Neural progenitor cell (in vitro differentiated cells): ENCODE results near the gene NACAD. TPM values are rescaled to one million over a fixed set of nuclear protein-coding genes. Genes with fewer than 3 reads are reported as not detected.

ENCODE experiments used
- DNase-seq: peaks from one replicate; pipeline ENCODE4 v3.0.0-alpha.2; 2016; ENCODE audit warnings: low spot score
- H2AFZ ChIP-seq: fragments of 200-600 bp; sonication (generic); replicated peaks from 2 replicates; pipeline ENCODE4 v1.6.1; 2016; ENCODE audit warnings: antibody characterized with exemption
- H3F3A ChIP-seq: fragments of 200-600 bp; sonication (generic); 2 replicates; pipeline ENCODE4 v1.6.1; 2016; ENCODE audit warnings: antibody characterized with exemption, low read depth
- H3K27ac ChIP-seq: fragments of 200-600 bp; sonication (generic); 2 replicates; pipeline ENCODE4 v1.5.1; 2016; ENCODE audit warnings: mild to moderate bottlenecking
- H3K27me3 ChIP-seq: fragments of 200-600 bp; sonication (generic); 2 replicates; pipeline ENCODE4 v1.6.1; 2016; ENCODE audit warnings: mild to moderate bottlenecking, moderate library complexity
- H3K36me3 ChIP-seq: fragments of 200-600 bp; sonication (generic); 2 replicates; pipeline ENCODE4 v1.5.1; 2016
- H3K4me1 ChIP-seq: fragments of 200-600 bp; sonication (generic); 2 replicates; pipeline ENCODE4 v1.6.1; 2016; ENCODE audit warnings: mixed run types
- H3K4me2 ChIP-seq: fragments of 200-600 bp; sonication (generic); 2 replicates; pipeline ENCODE4 v1.6.1; 2016
- H3K4me3 ChIP-seq: fragments of 200-600 bp; sonication (generic); 2 replicates; pipeline ENCODE4 v1.5.1; 2016
- H3K79me2 ChIP-seq: fragments of 200-600 bp; sonication (generic); 2 replicates; pipeline ENCODE4 v1.6.1; 2016; ENCODE audit warnings: low read depth
- H3K9ac ChIP-seq: fragments of 200-600 bp; sonication (generic); 2 replicates; pipeline ENCODE4 v1.6.1; 2016
- H3K9me3 ChIP-seq: fragments of 200-600 bp; sonication (generic); 2 replicates; pipeline ENCODE4 v1.5.1; 2016; ENCODE audit warnings: low read depth
- H4K20me1 ChIP-seq: fragments of 200-600 bp; sonication (generic); 2 replicates; pipeline ENCODE4 v1.6.1; 2016; ENCODE audit warnings: low read depth
- H3K27ac Mint-ChIP-seq: 3 replicates; pipeline ENCODE4 v1.8.0; 2021; ENCODE audit warnings: mixed read lengths
- H3K27me3 Mint-ChIP-seq: 2 replicates; pipeline ENCODE4 v1.8.0; 2022; ENCODE audit warnings: low read depth, mild to moderate bottlenecking, inconsistent platforms, moderate library complexity, mixed read lengths; ENCODE audit not compliant: insufficient read depth
- H3K36me3 Mint-ChIP-seq: 3 replicates; pipeline ENCODE4 v1.8.0; 2021; ENCODE audit warnings: mixed read lengths
- H3K4me1 Mint-ChIP-seq: 3 replicates; pipeline ENCODE4 v1.8.0; 2021; ENCODE audit warnings: mixed read lengths
- H3K4me3 Mint-ChIP-seq: 3 replicates; pipeline ENCODE4 v1.8.0; 2021; ENCODE audit warnings: mild to moderate bottlenecking, moderate library complexity, mixed read lengths
- H3K9me3 Mint-ChIP-seq: 3 replicates; pipeline ENCODE4 v1.8.0; 2020; ENCODE audit warnings: mixed read lengths
- EZH2 ChIP-seq: fragments of 200-600 bp; sonication (generic); IDR thresholded peaks from 2 replicates; pipeline ENCODE4 v1.6.1; 2017; ENCODE audit warnings: antibody characterized with exemption, mild to moderate bottlenecking, moderate library complexity
- EZH2phosphoT487 ChIP-seq: fragments of 200-600 bp; sonication (generic); IDR thresholded peaks from 2 replicates; pipeline ENCODE4 v1.6.1; 2017; ENCODE audit warnings: antibody characterized with exemption
- total RNA-seq: library from RNA; depleted of rRNA; stranded (reverse); fragments of >200 nt; gene quantifications from 2 replicates; pipeline ENCODE4 v1.2.3, GENCODE V29; 2015; ENCODE audit warnings: low replicate concordance
- TF ChIP-seq, protein P1 (sequence below): fragments of 200-600 bp; sonication (generic); IDR thresholded peaks from 2 replicates; pipeline ENCODE4 v1.5.1; 2017; ENCODE audit warnings: antibody characterized with exemption, mild to moderate bottlenecking

Gene NACAD
- total RNA-seq, 1 donor from 2014 or later, result 0.39 TPM

DNA sequence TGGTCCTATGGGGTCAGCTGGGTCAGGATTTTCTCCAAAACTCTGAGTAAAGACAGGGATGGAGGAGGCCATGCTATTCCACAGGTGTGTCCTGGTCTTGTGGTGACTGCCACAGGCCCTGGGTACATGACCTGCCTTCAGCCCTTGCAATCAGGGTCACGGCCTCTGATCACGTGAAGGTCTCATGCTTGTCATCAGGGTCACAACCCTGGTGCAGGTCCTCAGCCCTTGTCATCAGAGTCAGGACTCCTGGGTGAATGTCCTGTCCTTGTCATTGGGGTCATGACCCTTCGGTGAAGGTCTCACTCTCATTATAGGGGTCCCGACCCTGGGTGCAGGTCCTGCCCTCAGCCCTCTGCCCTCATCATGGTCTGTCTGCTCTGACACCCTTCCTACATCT is 44.6 kb upstream of the NACAD start:
- Histone ChIP-seq H3K9ac (no peak overlapping the region), H4K20me1 (no peaks in the 10 kb centered on the region), H2AFZ (no peak overlapping the region), H3K4me2 (no peak overlapping the region), H3K4me3 (no peak overlapping the region), H3K9me3 (no peaks in the 10 kb centered on the region), H3K36me3 (no peaks in the 10 kb centered on the region), H3F3A (no peaks in the 10 kb centered on the region), H3K4me1 (no peaks in the 10 kb centered on the region), H3K27me3 (no peaks in the 10 kb centered on the region), H3K79me2 (no peaks in the 10 kb centered on the region), H3K27ac (no peak overlapping the region)
- no peak for DNase-seq
- no peak overlapping the region for H3K4me3 Mint-ChIP-seq
- no peaks in the 10 kb centered on the region for H3K36me3 Mint-ChIP-seq
- peaks cover 6% of the 10 kb centered on the region for H3K27me3 Mint-ChIP-seq
- peaks cover 11% of the 10 kb centered on the region for H3K4me1 Mint-ChIP-seq
- no peak overlapping the region for H3K27ac Mint-ChIP-seq
- no peak for TF ChIP-seq EZH2
- no peak for TF ChIP-seq EZH2phosphoT487
- TF ChIP-seq, protein P1, sequence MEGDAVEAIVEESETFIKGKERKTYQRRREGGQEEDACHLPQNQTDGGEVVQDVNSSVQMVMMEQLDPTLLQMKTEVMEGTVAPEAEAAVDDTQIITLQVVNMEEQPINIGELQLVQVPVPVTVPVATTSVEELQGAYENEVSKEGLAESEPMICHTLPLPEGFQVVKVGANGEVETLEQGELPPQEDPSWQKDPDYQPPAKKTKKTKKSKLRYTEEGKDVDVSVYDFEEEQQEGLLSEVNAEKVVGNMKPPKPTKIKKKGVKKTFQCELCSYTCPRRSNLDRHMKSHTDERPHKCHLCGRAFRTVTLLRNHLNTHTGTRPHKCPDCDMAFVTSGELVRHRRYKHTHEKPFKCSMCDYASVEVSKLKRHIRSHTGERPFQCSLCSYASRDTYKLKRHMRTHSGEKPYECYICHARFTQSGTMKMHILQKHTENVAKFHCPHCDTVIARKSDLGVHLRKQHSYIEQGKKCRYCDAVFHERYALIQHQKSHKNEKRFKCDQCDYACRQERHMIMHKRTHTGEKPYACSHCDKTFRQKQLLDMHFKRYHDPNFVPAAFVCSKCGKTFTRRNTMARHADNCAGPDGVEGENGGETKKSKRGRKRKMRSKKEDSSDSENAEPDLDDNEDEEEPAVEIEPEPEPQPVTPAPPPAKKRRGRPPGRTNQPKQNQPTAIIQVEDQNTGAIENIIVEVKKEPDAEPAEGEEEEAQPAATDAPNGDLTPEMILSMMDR, result no peak
- H3K9me3 Mint-ChIP-seq, result no peaks in the 10 kb centered on the region

DNA sequence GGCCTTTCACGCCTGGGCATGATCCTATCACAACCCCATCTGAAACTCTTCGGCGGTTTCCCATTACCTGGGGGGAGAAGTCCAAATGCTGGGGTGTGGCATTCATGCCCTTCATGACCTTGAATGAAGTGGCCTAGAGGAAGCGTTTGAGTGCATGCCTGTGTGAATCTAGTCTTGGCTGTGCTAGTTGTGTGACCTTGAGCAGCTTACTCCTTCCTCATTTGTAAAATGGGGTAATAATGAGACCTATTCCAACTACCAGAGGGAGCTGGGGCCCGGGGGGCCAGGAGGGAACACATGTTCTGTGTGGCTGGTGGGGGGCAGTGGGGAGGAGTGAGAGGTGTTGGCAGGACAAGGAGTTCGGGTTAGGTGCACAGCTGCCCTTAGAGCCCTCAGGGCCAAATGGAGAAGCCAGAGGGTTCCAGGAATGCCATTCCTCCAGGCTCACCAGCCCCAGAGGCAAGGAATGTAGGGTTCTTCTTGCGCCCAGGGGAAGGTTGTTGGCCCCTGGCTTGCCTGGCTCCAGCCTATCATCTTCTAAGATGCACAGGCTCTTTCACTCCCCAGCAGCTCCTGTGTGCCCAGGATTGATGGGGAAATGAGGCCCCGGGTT is 44.0 kb upstream of the NACAD start:
- Mint-ChIP-seq H3K4me3 (no peak overlapping the region), H3K27ac (no peak overlapping the region), H3K9me3 (no peaks in the 10 kb centered on the region), H3K4me1 (peaks cover 11% of the 10 kb centered on the region), H3K27me3 (peaks cover 3% of the 10 kb centered on the region), H3K36me3 (no peaks in the 10 kb centered on the region)
- Histone ChIP-seq H4K20me1 (no peaks in the 10 kb centered on the region), H3K27me3 (no peaks in the 10 kb centered on the region), H3K9ac (no peak overlapping the region), H3K4me3 (no peak overlapping the region), H2AFZ (no peak overlapping the region), H3F3A (no peaks in the 10 kb centered on the region), H3K4me1 (no peaks in the 10 kb centered on the region), H3K36me3 (no peaks in the 10 kb centered on the region), H3K9me3 (no peaks in the 10 kb centered on the region), H3K27ac (no peak overlapping the region), H3K4me2 (no peak overlapping the region), H3K79me2 (no peaks in the 10 kb centered on the region)
- no peak for TF ChIP-seq EZH2phosphoT487
- no peak for TF ChIP-seq EZH2
- DNase-seq, result no peak

DNA sequence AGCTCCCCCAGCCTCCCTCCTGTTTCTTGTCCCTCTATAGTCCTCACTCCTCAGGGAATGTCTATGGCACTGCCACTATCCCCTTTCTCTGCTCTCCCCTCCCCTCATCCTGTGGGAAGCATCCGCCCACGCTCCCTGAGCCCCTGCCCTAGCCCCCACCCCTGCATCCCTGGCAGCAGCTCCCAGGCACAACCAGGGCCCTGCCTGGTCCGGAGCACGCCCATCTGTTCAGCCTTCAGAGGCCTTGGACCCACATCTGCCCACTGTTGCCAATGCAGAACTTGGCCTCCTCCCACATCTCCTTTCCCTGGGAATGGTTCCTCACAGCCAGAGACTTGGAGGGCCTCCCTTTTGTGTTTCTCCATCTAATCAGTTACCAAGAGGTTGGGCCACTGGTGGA is 43.1 kb upstream of the NACAD start:
- Histone ChIP-seq H3K9ac (no peak overlapping the region), H4K20me1 (no peaks in the 10 kb centered on the region), H2AFZ (no peak overlapping the region), H3K27ac (no peak overlapping the region), H3K27me3 (no peaks in the 10 kb centered on the region), H3K79me2 (no peaks in the 10 kb centered on the region), H3K4me2 (no peak overlapping the region), H3K36me3 (no peaks in the 10 kb centered on the region), H3F3A (no peaks in the 10 kb centered on the region), H3K9me3 (no peaks in the 10 kb centered on the region), H3K4me1 (no peaks in the 10 kb centered on the region), H3K4me3 (no peak overlapping the region)
- Mint-ChIP-seq H3K27ac (peak overlapping the region; percentile 69), H3K36me3 (no peaks in the 10 kb centered on the region), H3K4me1 (peaks cover 11% of the 10 kb centered on the region), H3K27me3 (peaks cover 3% of the 10 kb centered on the region), H3K9me3 (no peaks in the 10 kb centered on the region), H3K4me3 (no peak overlapping the region)
- TF ChIP-seq EZH2phosphoT487, result no peak
- TF ChIP-seq EZH2, result no peak
- DNase-seq, result no peak

DNA sequence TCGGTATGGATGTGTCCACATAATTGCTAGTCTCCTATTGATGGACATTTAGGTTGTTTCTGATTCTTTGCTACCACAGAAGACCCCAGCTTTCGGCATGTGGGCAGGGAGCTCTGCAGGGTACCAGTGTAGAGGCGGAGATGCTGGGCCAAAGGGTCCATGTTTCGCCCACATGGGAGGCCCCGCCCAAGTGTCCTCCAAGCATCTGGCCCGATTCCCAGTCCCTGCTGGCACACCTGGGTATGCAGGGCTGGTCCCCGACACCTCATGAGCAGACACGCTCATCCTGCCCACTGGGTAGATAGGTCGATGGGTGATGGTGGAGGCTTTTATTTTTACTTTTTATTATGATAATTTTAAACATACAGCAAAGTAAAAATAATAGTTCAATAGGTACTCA is 42.1 kb upstream of the NACAD start:
- no peak overlapping the region for H2AFZ ChIP-seq
- no peak overlapping the region for H3K27ac Mint-ChIP-seq
- no peaks in the 10 kb centered on the region for H3F3A ChIP-seq
- no peak overlapping the region for H3K4me3 ChIP-seq
- no peaks in the 10 kb centered on the region for H3K27me3 ChIP-seq
- no peak overlapping the region for H3K4me2 ChIP-seq
- peaks cover 10% of the 10 kb centered on the region for H3K4me1 Mint-ChIP-seq
- no peaks in the 10 kb centered on the region for H3K4me1 ChIP-seq
- H3K36me3 Mint-ChIP-seq, result no peaks in the 10 kb centered on the region
- H3K9me3 ChIP-seq, result no peaks in the 10 kb centered on the region
- no peaks in the 10 kb centered on the region for H3K79me2 ChIP-seq
- no peaks in the 10 kb centered on the region for H3K9me3 Mint-ChIP-seq
- DNase-seq, result no peak
- H3K4me3 Mint-ChIP-seq, result no peak overlapping the region
- H3K9ac ChIP-seq, result no peak overlapping the region
- no peak for TF ChIP-seq EZH2phosphoT487
- no peaks in the 10 kb centered on the region for H4K20me1 ChIP-seq
- no peak overlapping the region for H3K27ac ChIP-seq
- H3K36me3 ChIP-seq, result no peaks in the 10 kb centered on the region
- H3K27me3 Mint-ChIP-seq, result peaks cover 5% of the 10 kb centered on the region

DNA sequence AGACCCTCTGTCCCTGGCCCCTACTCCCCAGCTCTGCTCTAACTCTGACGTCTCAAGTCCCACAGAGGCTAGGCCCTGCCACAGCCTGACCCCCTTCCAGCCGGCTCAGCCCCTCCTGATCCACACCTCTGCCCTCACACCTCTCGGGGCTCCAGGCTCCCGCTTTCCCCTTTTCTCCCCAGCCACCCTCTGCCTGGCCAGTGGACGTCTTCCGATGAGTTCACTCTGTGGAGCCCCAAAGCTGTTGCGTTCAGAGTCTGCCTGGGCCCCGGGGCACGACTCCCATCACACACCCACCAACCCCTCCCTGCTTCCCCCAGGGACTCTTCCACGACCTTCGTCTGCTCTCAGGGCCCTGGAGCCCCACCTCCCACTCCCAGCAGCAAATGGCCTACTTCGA is 41.1 kb upstream of the NACAD start:
- no peak overlapping the region for H3K4me3 ChIP-seq
- Mint-ChIP-seq H3K4me3 (peak overlapping the region; percentile 65), H3K36me3 (no peaks in the 10 kb centered on the region), H3K27ac (peak overlapping the region; percentile 95), H3K4me1 (peaks cover 6% of the 10 kb centered on the region), H3K9me3 (no peaks in the 10 kb centered on the region), H3K27me3 (peaks cover 6% of the 10 kb centered on the region)
- no peaks in the 10 kb centered on the region for H3K9me3 ChIP-seq
- no peak overlapping the region for H3K9ac ChIP-seq
- no peak overlapping the region for H2AFZ ChIP-seq
- H3K27ac ChIP-seq, result no peak overlapping the region
- no peaks in the 10 kb centered on the region for H3F3A ChIP-seq
- no peak for DNase-seq
- no peaks in the 10 kb centered on the region for H3K36me3 ChIP-seq
- no peaks in the 10 kb centered on the region for H4K20me1 ChIP-seq
- TF ChIP-seq EZH2phosphoT487 (no peak), EZH2 (no peak)
- TF ChIP-seq, protein P1, result no peak
- no peaks in the 10 kb centered on the region for H3K27me3 ChIP-seq
- no peak overlapping the region for H3K4me2 ChIP-seq
- no peaks in the 10 kb centered on the region for H3K79me2 ChIP-seq
- no peaks in the 10 kb centered on the region for H3K4me1 ChIP-seq
